Activated CD4-positive, CD25-positive, alpha-beta regulatory T cell treated with anti-CD3 and anti-CD28 coated beads, Interleukin-2, amount 50 U/mL, for 24 hours (primary cell): Measurements from ENCODE around the gene GPR35.
"Not testable (repeated sequence)": the region's sequence is repeated elsewhere in the genome, so short reads cannot be mapped to it uniquely, and the experiment has no call there.

Experiments
- ATAC-seq, 2 donors: fragments of 150-1000 bp; cut with Tn5 transposase; one replicate each; pipeline ENCODE4 v1.10.0; 2021; ENCODE audit warnings: mild to moderate bottlenecking in 1 of 2, moderate library complexity in 1 of 2

GPR35 gene

GRCh38 chr2:240663546-240664190, 38.4 kb downstream of the GPR35 start:
- no peak for ATAC-seq

- ATAC-seq, result no peak
Measured at GRCh38 chr2:240664622-240665021, 39.3 kb downstream of the GPR35 start.

- no peak for ATAC-seq
Measured at GRCh38 chr2:240670402-240670801, 45.1 kb downstream of the GPR35 start.

GRCh38 chr2:240670950-240671349, 45.7 kb downstream of the GPR35 start:
- ATAC-seq, result no peak

GRCh38 chr2:240672076-240672700, 46.9 kb downstream of the GPR35 start:
- no peak for ATAC-seq

- ATAC-seq, result no peak
Measured at GRCh38 chr2:240672701-240673190, 47.5 kb downstream of the GPR35 start.

GRCh38 chr2:240674461-240675184, 49.3 kb downstream of the GPR35 start:
- ATAC-seq, result not testable (repeated sequence)

- not testable (repeated sequence) for ATAC-seq
Measured at GRCh38 chr2:240675345-240675744, 50.1 kb downstream of the GPR35 start.

GRCh38 chr2:240678043-240678442, 52.8 kb downstream of the GPR35 start:
- not testable (repeated sequence) for ATAC-seq

- not testable (repeated sequence) for ATAC-seq
Measured at GRCh38 chr2:240678909-240679308, 53.6 kb downstream of the GPR35 start.

- not testable (repeated sequence) for ATAC-seq
Measured at GRCh38 chr2:240680185-240680584, 54.9 kb downstream of the GPR35 start.
